HepG2 (cell line): ENCODE measurements around the gene PEX11B. TPM values are rescaled to one million over a fixed set of nuclear protein-coding genes. Genes with fewer than 3 reads are reported as not detected.

Experiments used
- ATAC-seq: fragments of 200-7000 bp; cut with Tn5 transposase; 3 replicates; pipeline ENCODE4 v1.9.1; 2020; ENCODE audit warnings: mild to moderate bottlenecking, moderate library complexity
- BruUV-seq: library from RNA; stranded (reverse); fragments of 400-500 nt; replicated peaks from 2 replicates; lab custom pipeline; 2021; lab: Mats Ljungman, UMichigan
- CTCF ChIA-PET: fragments of 300-600 bp; formaldehyde crosslinking; extraction: SDS; loops from one replicate; lab custom pipeline; 2021; ENCODE audit warnings: low total read pairs, inconsistent platforms, low intra/inter-chr PET ratio; lab: Yijun Ruan, JAX
- POLR2A ChIA-PET: fragments of 350-600 bp; sonication (Branson Sonifier 250); formaldehyde crosslinking; loops from one replicate; lab custom pipeline; 2020; ENCODE audit warnings: antibody characterized with exemption, inconsistent platforms; lab: Yijun Ruan, JAX
- DNase-seq: peaks from one replicate; pipeline ENCODE4 v3.0.0-alpha.2; 2015; ENCODE audit warnings: low spot score
- FAIRE-seq: peaks from 3 replicates; lab custom pipeline; 2011; peaks lifted over from hg19 to GRCh38; lab: Jason Lieb, UNC
- H2AFZ ChIP-seq: one replicate; pipeline ENCODE4 v1.6.1; 2011; ENCODE audit warnings: low read length, inconsistent platforms
- H3K27ac ChIP-seq: fragments of 300-600 bp; 3 replicates; pipeline ENCODE4 v1.8.0; 2011; ENCODE audit warnings: mixed run types, mild to moderate bottlenecking, mixed read lengths, low read length, inconsistent platforms; ENCODE audit not compliant: insufficient read depth; ENCODE audit errors: extremely low read length
- H3K27me3 ChIP-seq, 2 experiments: fragments of 200-600 bp in 1 of 2; 2 replicates in 1 of 2; 3 replicates in 1 of 2; pipeline versions ENCODE4 v1.6.0 to v1.8.0; 2011; ENCODE audit warnings: low read length in 2 of 2, mild to moderate bottlenecking in 2 of 2, moderate library complexity in 2 of 2, inconsistent platforms in 1 of 2; ENCODE audit not compliant: insufficient read depth in 2 of 2, control insufficient read depth in 1 of 2
- H3K36me3 ChIP-seq, 2 experiments: fragments of 200-600 bp in 1 of 2; replicated peaks in 1 of 2; 2 replicates in 1 of 2; 3 replicates in 1 of 2; pipeline versions ENCODE4 v1.5.1 to v1.8.0; 2011; ENCODE audit warnings: low read length in 2 of 2, inconsistent platforms in 1 of 2; ENCODE audit not compliant: insufficient read depth in 2 of 2, control insufficient read depth in 1 of 2
- H3K4me1 ChIP-seq: 2 replicates; pipeline ENCODE4 v1.5.1; 2012; ENCODE audit warnings: low read length, inconsistent platforms; ENCODE audit not compliant: insufficient read depth
- H3K4me2 ChIP-seq: 2 replicates; pipeline ENCODE4 v1.6.0; 2011; ENCODE audit warnings: low read depth, low read length, inconsistent platforms
- H3K4me3 ChIP-seq, 3 experiments: fragments of 200-600 bp in 1 of 3; sonication (generic), shearing (Covaris generic) in 1 of 3; replicated peaks in 1 of 3; 2 replicates each; pipeline ENCODE4 v1.5.1; 2011 to 2016; ENCODE audit warnings: low read length in 3 of 3, inconsistent platforms in 2 of 3, low read depth in 2 of 3, mild to moderate bottlenecking in 2 of 3, control low read depth in 1 of 3, mixed read lengths in 1 of 3; ENCODE audit not compliant: insufficient read depth in 1 of 3
- H3K79me2 ChIP-seq: one replicate; pipeline ENCODE4 v1.6.1; 2011; ENCODE audit warnings: low read length, inconsistent platforms; ENCODE audit not compliant: insufficient read depth
- H3K9ac ChIP-seq: 2 replicates; pipeline ENCODE4 v1.6.0; 2011; ENCODE audit warnings: mild to moderate bottlenecking, low read depth, low read length, inconsistent platforms; ENCODE audit not compliant: insufficient read depth
- H3K9me3 ChIP-seq: 2 replicates; pipeline ENCODE4 v1.5.1; 2012; ENCODE audit warnings: mild to moderate bottlenecking, low read length
- H4K20me1 ChIP-seq: 2 replicates; pipeline ENCODE4 v1.6.0; 2011; ENCODE audit warnings: inconsistent platforms, mild to moderate bottlenecking, low read length, moderate library complexity; ENCODE audit not compliant: insufficient read depth
- CTCF ChIP-seq: sonication (generic); formaldehyde crosslinking; IDR thresholded peaks from 2 replicates; pipeline ENCODE4 v1.5.0; 2020; ENCODE audit warnings: mild to moderate bottlenecking, missing genetic modification reagents, moderate library complexity
- DNMT1 ChIP-seq: sonication (generic); formaldehyde crosslinking; IDR thresholded peaks from 2 replicates; pipeline ENCODE4 v1.5.1; 2020; ENCODE audit warnings: mild to moderate bottlenecking, missing genetic modification reagents
- HDAC1 ChIP-seq: sonication (generic); formaldehyde crosslinking; IDR thresholded peaks from 2 replicates; pipeline ENCODE4 v1.5.1; 2020; ENCODE audit warnings: mild to moderate bottlenecking, missing genetic modification reagents
- HMG20A ChIP-seq: IDR thresholded peaks from 2 replicates; pipeline ENCODE4 v1.6.1; 2016; ENCODE audit warnings: borderline replicate concordance
- JDP2 ChIP-seq: sonication (generic); formaldehyde crosslinking; IDR thresholded peaks from 2 replicates; pipeline ENCODE4 v1.8.1; 2022; ENCODE audit warnings: missing genetic modification reagents, borderline replicate concordance
- POLR2A ChIP-seq, 2 experiments: IDR thresholded peaks; 2 replicates each; pipeline ENCODE4 v1.6.1; 2011; ENCODE audit warnings: low read depth in 2 of 2, low read length in 2 of 2, mild to moderate bottlenecking in 1 of 2, moderate library complexity in 1 of 2; ENCODE audit not compliant: insufficient read depth in 1 of 2
- TAF15 ChIP-seq: fragments of 200-400 bp; formaldehyde crosslinking; IDR thresholded peaks from one replicate; pipeline ENCODE4 v1.6.1; 2018; ENCODE audit warnings: mild to moderate bottlenecking, low read depth, low read length; ENCODE audit not compliant: poor library complexity, severe bottlenecking
- TEAD3 ChIP-seq: optimal IDR thresholded peaks from 2 replicates; pipeline ENCODE3; 2016; ENCODE audit warnings: borderline replicate concordance
- ZBTB8A ChIP-seq: sonication (generic); formaldehyde crosslinking; IDR thresholded peaks from 2 replicates; pipeline ENCODE4 v1.4.0; 2020; ENCODE audit warnings: mild to moderate bottlenecking, low read depth, missing genetic modification reagents, borderline replicate concordance
- ZNF34 ChIP-seq: sonication (generic); formaldehyde crosslinking; IDR thresholded peaks from 2 replicates; pipeline ENCODE4 v1.4.0; 2020; ENCODE audit warnings: mild to moderate bottlenecking, missing genetic modification reagents, borderline replicate concordance
- ZNF616 ChIP-seq: sonication (generic); formaldehyde crosslinking; IDR thresholded peaks from 2 replicates; pipeline ENCODE4 v1.5.0; 2020; ENCODE audit warnings: low read depth, mild to moderate bottlenecking, missing genetic modification reagents
- ZSCAN25 ChIP-seq: sonication (generic); formaldehyde crosslinking; IDR thresholded peaks from 2 replicates; pipeline ENCODE4 v1.8.0; 2022; ENCODE audit warnings: mild to moderate bottlenecking, missing genetic modification reagents
- WGBS: methylation state at CpG from one replicate; pipeline ENCODE4 v1.1.6; 2017; ENCODE audit warnings: low lambda C conversion rate; 5-methylcytosine and 5-hydroxymethylcytosine counted together
- in situ Hi-C: cut with HindIII; loops from 2 replicates; pipeline ENCODE4 v1.10.0; 2017; ENCODE audit warnings: low pct_unique_long_range_greater_than_20kb; ENCODE audit not compliant: extremely low pct_ligation_motif_present
- intact Hi-C: fragments of 100-400 bp; cut with micrococcal nuclease; formaldehyde crosslinking; loops from one replicate; pipeline ENCODE4 v1.10.0; 2022; ENCODE audit not compliant: unreplicated experiment
- polyA plus RNA-seq, 8 experiments: library from polyadenylated mRNA; depleted of rRNA in 3 of 8; stranded (reverse) in 7 of 8; unstranded in 1 of 8; fragments of >200 nt; fragmentation: Illumina TruSeq in 4 of 8; extraction: Trizol in 4 of 8; gene quantifications; 2 replicates each; pipeline versions ENCODE4 v1.2.1 to v1.2.3, GENCODE V29; 2011 to 2016; ENCODE audit warnings: low read depth in 4 of 8, missing spikeins in 1 of 8, mixed read lengths in 1 of 8; ENCODE audit not compliant: insufficient read depth in 1 of 8
- total RNA-seq, 5 experiments: library from RNA; depleted of rRNA; stranded (reverse); fragments of >200 nt; fragmentation: Illumina TruSeq; extraction: Trizol; gene quantifications; 2 replicates each; pipeline ENCODE4 v1.2.3, GENCODE V29; 2016; ENCODE audit warnings: low read depth in 1 of 5
- TF ChIP-seq, protein P1 (sequence below): sonication (generic); formaldehyde crosslinking; IDR thresholded peaks from 2 replicates; pipeline ENCODE4 v1.5.0; 2020; ENCODE audit warnings: missing genetic modification reagents
- TF ChIP-seq, protein P2 (sequence below): sonication (generic); formaldehyde crosslinking; IDR thresholded peaks from 2 replicates; pipeline ENCODE4 v1.4.0; 2020; ENCODE audit warnings: missing genetic modification reagents
- TF ChIP-seq, protein P3 (sequence below): sonication (generic); formaldehyde crosslinking; IDR thresholded peaks from 2 replicates; pipeline ENCODE4 v1.8.0; 2022; ENCODE audit warnings: low read depth, missing genetic modification reagents
- TF ChIP-seq, protein P4 (sequence below): sonication (generic); formaldehyde crosslinking; IDR thresholded peaks from 2 replicates; pipeline ENCODE4 v1.8.0; 2023; ENCODE audit warnings: mild to moderate bottlenecking, missing genetic modification reagents

PEX11B gene
- total and polyA plus RNA-seq, 2 of the 13 experiments (the other 11 are each of a cell fraction or from before 2014, with no cell fraction given), result 21.6 to 48.4 TPM

GRCh38 chr1:145906954-145907753 is 11.4 kb downstream of the PEX11B start:
- Histone ChIP-seq H3K79me2 (no peaks in the 10 kb centered on the region), H2AFZ (no peak overlapping the region), H4K20me1 (no peaks in the 10 kb centered on the region), H3K4me1 (peaks cover 58% of the 10 kb centered on the region), H3K27ac (no peak overlapping the region), H3K9me3 (no peaks in the 10 kb centered on the region), H3K9ac (no peak overlapping the region), H3K36me3 (peaks cover 4 to 13% of the 10 kb centered on the region in 2 experiments; a peak in 4 of 5 replicates), H3K27me3 (no peaks in the 10 kb centered on the region), H3K4me2 (peak overlapping the region; percentile 74), H3K4me3 (peak overlapping the region in 1 of 3 experiments; percentile 5; a peak in 2 of 6 replicates)
- peak; percentile 57 for ATAC-seq
- in situ Hi-C loops (no loop called here), intact Hi-C loops (no loop called here)
- DNase-seq, result no peak
- ChIA-PET POLR2A (interaction anchor here (2.0 to 4.3 kb wide), 3 partner anchors 9 to 20 kb away, joined by 5 to 25 read pairs (median 6); partner anchors contain the start of gene RBM8A), CTCF (interaction anchor here (4.4 kb wide), 1 partner anchor 15 kb away, joined by 93 read pairs; no protein-coding TSS in a partner anchor)
- no TSS peak for BruUV-seq
- WGBS, result 32% methylated on average over 10 of the region's 10 CpGs
- no peak for FAIRE-seq
- TF ChIP-seq, protein P1, sequence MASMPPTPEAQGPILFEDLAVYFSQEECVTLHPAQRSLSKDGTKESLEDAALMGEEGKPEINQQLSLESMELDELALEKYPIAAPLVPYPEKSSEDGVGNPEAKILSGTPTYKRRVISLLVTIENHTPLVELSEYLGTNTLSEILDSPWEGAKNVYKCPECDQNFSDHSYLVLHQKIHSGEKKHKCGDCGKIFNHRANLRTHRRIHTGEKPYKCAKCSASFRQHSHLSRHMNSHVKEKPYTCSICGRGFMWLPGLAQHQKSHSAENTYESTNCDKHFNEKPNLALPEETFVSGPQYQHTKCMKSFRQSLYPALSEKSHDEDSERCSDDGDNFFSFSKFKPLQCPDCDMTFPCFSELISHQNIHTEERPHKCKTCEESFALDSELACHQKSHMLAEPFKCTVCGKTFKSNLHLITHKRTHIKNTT, result no peak
- TF ChIP-seq TAF15, result no peak
- peak; percentile 37 for TF ChIP-seq CTCF (CRISPR knock-in tag)
- TF ChIP-seq POLR2A (IDR thresholded peaks at IDR 0.05; ENCODE audit: insufficient read depth in 1 of 2, low read depth in 2 of 2, low read length in 2 of 2), result no peak
- no peak for TF ChIP-seq ZNF616
- no peak for TF ChIP-seq HMG20A (CRISPR knock-in tag)
- TF ChIP-seq HDAC1 (CRISPR knock-in tag), result 0 out of 2 replicates have a peak, but pooled peaks have one; percentile 21
- TF ChIP-seq, protein P2, sequence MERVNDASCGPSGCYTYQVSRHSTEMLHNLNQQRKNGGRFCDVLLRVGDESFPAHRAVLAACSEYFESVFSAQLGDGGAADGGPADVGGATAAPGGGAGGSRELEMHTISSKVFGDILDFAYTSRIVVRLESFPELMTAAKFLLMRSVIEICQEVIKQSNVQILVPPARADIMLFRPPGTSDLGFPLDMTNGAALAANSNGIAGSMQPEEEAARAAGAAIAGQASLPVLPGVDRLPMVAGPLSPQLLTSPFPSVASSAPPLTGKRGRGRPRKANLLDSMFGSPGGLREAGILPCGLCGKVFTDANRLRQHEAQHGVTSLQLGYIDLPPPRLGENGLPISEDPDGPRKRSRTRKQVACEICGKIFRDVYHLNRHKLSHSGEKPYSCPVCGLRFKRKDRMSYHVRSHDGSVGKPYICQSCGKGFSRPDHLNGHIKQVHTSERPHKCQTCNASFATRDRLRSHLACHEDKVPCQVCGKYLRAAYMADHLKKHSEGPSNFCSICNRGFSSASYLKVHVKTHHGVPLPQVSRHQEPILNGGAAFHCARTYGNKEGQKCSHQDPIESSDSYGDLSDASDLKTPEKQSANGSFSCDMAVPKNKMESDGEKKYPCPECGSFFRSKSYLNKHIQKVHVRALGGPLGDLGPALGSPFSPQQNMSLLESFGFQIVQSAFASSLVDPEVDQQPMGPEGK (CRISPR knock-in tag), result peak; percentile 72
- no peak for TF ChIP-seq JDP2
- TF ChIP-seq, protein P3, sequence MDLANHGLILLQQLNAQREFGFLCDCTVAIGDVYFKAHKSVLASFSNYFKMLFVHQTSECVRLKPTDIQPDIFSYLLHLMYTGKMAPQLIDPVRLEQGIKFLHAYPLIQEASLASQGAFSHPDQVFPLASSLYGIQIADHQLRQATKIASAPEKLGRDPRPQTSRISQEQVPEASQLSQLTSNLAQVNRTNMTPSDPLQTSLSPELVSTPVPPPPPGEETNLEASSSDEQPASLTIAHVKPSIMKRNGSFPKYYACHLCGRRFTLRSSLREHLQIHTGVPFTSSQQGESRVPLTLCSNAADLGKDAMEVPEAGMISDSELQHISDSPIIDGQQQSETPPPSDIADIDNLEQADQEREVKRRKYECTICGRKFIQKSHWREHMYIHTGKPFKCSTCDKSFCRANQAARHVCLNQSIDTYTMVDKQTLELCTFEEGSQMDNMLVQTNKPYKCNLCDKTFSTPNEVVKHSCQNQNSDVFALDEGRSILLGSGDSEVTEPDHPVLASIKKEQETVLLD (CRISPR knock-in tag), result no peak
- TF ChIP-seq DNMT1 (CRISPR knock-in tag), result no peak
- TF ChIP-seq TEAD3 (CRISPR knock-in tag), result no peak
- no peak for TF ChIP-seq ZSCAN25 (CRISPR knock-in tag)
- no peak for TF ChIP-seq ZNF34 (CRISPR knock-in tag)
- TF ChIP-seq, protein P4, sequence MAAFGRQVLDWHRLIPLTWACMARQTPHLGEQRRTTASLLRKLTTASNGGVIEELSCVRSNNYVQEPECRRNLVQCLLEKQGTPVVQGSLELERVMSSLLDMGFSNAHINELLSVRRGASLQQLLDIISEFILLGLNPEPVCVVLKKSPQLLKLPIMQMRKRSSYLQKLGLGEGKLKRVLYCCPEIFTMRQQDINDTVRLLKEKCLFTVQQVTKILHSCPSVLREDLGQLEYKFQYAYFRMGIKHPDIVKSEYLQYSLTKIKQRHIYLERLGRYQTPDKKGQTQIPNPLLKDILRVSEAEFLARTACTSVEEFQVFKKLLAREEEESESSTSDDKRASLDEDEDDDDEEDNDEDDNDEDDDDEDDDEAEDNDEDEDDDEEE, result no peak
- TF ChIP-seq ZBTB8A (CRISPR knock-in tag), result no peak
